HG03108 (cell line): ENCODE measurements around the gene EPC1.
"Not testable (repeated sequence)": the region's sequence is repeated elsewhere in the genome, so short reads cannot be mapped to it uniquely, and the experiment has no call there.

Experiments
- ATAC-seq: cut with Tn5 transposase; IDR thresholded peaks from one replicate; pipeline ENCODE4 v1.9.1; 2021; ENCODE audit warnings: moderate library complexity; ENCODE audit not compliant: unreplicated experiment

The EPC1 gene

GRCh38 chr10:32372000-32372875, 25.3 kb upstream of the EPC1 start:
- no peak for ATAC-seq

GRCh38 chr10:32371101-32371500, 24.1 kb upstream of the EPC1 start:
- ATAC-seq: no peak

DNA sequence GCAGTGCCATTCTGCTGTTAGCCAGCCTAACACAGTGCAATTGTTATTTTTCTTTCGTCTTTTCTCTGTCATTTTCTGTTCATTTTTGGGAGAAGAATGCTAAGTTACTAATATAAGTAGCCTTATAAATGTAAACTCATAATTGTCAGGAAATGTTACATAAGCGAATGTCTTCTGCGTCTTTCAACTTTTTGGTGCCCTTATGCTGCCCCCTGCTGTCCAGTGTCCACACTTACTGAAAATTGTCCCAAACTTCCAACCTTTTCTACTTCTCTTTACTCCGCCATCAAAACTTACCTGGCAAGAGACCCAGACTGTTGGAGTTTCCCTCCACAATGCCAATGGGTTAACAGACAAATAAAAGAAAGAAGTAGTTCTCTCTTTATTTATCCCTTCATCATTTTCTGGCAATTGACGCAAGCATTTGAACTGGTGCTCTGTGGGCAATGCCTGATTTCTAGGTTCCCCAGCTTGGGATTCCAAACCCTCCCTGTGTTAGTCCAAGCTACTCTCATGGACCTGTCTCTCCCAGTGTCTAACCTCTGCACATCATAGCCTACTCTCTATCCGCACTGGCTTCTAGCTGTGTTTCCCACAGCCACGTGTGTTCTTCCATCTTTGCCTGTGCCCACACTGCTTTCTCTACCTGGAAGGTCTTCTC, 21.0 kb upstream of the EPC1 start:
- no peak for ATAC-seq

GRCh38 chr10:32366588-32366987, 19.6 kb upstream of the EPC1 start:
- no peak for ATAC-seq

- no peak for ATAC-seq
Measured at GRCh38 chr10:32366111-32366510, 19.2 kb upstream of the EPC1 start.

DNA sequence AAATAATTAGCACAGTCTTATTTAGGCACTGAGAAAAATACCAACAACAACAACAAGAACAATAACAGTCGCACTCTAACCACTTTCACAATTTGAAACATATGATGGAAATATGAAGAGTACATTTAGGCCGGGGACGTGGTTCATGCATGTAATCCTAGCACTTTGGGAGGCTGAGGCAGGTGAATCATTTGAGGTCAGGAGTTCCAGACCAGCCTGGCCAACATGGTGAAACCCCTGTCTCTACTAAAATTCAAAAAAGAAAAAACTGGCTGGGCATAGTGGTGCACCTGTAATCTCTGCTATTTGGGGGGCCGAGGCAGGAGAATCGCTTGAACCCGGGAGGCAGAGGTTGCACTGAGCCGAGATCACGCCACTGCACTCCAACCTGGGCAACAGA, 18.4 kb upstream of the EPC1 start:
- ATAC-seq: not testable (repeated sequence)

GRCh38 chr10:32362571-32362970, 15.6 kb upstream of the EPC1 start:
- no peak for ATAC-seq

- no peak for ATAC-seq
Measured at GRCh38 chr10:32360884-32361283, 13.9 kb upstream of the EPC1 start.

- no peak for ATAC-seq
Measured at GRCh38 chr10:32360241-32360640, 13.3 kb upstream of the EPC1 start.

GRCh38 chr10:32357056-32357735, 10.2 kb upstream of the EPC1 start:
- ATAC-seq: no peak

- not testable (repeated sequence) for ATAC-seq
Measured at GRCh38 chr10:32354690-32355089, 7.7 kb upstream of the EPC1 start.

DNA sequence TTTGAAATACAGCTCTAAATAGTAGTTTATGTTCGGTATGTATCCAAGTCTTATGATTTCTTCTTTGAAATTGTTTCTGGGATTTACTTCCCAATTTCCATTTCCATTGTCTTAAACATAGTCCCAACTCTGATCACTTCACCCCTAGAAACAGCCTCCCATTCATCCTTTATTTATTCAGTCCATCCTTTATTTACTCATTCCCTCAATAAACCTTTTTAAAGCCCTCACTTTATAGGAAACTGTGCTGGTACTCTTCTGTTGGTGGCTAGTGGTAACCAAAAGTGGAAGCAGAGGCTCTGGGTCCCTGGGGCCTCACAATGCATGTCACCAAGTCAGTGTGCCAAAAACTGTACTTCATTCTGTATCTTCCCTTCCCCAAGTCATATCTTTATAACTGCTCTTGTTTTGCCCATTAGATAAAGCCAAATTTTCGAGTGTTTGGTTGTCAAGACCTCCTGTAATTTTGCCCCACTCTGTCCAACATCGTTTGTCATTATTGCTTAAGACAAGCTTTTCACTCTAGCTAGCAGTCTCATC, 3.9 kb upstream of the EPC1 start:
- ATAC-seq: no peak

- no peak for ATAC-seq
Measured at GRCh38 chr10:32349968-32350738, 3.2 kb upstream of the EPC1 start.

GRCh38 chr10:32349199-32349585, 2.2 kb upstream of the EPC1 start:
- no peak for ATAC-seq

DNA sequence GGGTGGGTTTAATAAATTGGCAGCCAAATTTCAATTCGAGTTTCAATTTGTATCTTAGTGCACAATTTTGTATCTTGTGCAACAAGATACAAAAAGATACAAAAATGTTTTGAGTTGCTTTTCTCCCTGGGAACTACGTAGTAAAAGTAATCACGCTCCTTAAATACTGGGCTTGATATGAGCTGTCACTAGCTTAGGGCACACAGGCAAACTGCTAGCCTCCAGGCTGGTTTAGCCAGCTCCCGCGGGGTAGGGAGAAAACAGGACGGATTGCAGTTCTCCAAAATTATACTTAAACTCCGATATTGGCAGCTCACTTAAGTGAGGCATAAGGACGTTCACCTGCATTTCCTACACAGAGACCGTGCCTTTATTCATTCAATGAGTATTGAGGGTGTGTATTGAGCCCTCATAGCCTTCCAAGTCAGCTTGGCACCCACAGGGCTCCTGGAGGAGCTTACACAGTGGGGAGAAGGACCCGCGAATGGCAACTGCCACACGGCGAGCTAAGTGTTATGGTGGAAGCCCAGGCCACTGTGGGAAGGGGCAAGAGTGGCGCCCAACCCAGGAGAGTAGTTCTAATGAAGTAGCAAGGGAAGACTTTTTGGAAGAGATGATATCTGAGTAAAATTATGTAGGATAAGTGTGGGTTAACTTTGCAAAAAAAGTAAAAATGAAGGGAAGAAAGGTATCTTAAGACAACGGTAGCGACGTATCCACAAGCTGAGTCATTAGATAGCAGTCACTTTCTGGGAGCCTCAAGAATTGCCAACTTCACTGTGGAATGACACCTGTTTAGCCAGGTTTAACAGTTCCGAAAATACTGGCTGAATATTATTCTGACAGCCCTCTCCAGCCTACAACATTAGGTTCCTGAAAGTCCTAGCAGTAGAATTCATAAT, 1.6 kb upstream of the EPC1 start:
- no peak for ATAC-seq

GRCh38 chr10:32347363-32348022, 535 bp upstream of the EPC1 start:
- peak; percentile 5 for ATAC-seq

DNA sequence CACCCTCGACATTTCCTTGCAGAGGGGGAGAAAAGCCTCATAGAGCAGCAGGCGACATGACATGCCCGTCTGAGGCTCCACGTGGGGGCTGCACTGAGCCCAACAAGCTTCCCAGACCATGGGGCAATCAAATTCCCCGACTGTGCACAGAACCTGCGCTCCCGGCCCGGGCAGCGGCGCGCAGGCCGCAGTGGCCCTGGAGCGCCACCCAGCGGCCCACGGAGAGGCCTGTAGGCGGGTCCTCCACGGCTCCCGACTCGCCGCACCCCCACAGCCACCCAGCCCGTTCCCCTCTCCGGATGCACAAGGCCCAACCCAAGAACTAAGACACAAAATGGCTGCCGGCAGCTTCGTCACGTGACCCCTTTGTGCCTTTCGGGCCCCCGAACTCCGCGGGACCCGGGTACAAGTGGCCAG, 816 bp downstream of the EPC1 start:
- peak; percentile 80 for ATAC-seq

DNA sequence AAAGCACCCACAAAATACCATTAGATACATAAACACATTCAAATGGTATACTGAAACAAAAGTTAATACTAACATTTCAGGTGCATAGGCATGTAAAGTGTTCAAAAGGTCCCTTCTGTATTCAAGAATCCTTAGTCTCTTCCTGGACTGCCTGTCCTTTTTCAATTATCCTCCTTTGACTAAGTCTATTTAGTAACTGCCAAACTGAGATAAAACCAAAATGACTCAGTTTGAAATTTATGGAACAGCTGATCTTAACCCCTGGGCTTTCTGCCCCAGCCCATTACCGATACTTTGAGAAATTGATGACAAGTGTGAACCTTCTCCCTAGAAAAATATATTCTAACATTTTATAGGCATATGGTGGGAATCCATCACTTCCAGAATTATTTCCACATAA, 5.4 kb downstream of the EPC1 start:
- ATAC-seq: no peak

GRCh38 chr10:32340596-32341180, 6.3 kb downstream of the EPC1 start:
- no peak for ATAC-seq
